ENCODE data around the gene SNTG2.

SNTG2 gene

GRCh38 chr2:953975-954686 is 3.5 kb downstream of the SNTG2 start:
- no peak for DNase-seq (ENCODE audit: low read depth)

- DNase-seq (ENCODE audit: low read depth), result no peak
Measured at GRCh38 chr2:954687-955000, 4.0 kb downstream of the SNTG2 start.

- DNase-seq (ENCODE audit: low read depth), result no peak
Measured at GRCh38 chr2:955829-956731, 5.4 kb downstream of the SNTG2 start.

- no peak for DNase-seq (ENCODE audit: low read depth)
Measured at GRCh38 chr2:959457-959856, 8.8 kb downstream of the SNTG2 start.

GRCh38 chr2:960061-960736 is 9.6 kb downstream of the SNTG2 start:
- DNase-seq (ENCODE audit: low read depth), result no peak

- DNase-seq (ENCODE audit: low read depth), result no peak
Measured at GRCh38 chr2:961786-962185, 11.1 kb downstream of the SNTG2 start.

- DNase-seq (ENCODE audit: low read depth), result no peak
Measured at GRCh38 chr2:963876-964275, 13.2 kb downstream of the SNTG2 start.

GRCh38 chr2:964562-964961 is 13.9 kb downstream of the SNTG2 start:
- DNase-seq (ENCODE audit: low read depth), result no peak

GRCh38 chr2:965640-966147 is 15.0 kb downstream of the SNTG2 start:
- DNase-seq (ENCODE audit: low read depth), result no peak

GRCh38 chr2:973129-973528 is 22.5 kb downstream of the SNTG2 start:
- DNase-seq (ENCODE audit: low read depth), result no peak

GRCh38 chr2:974054-974453 is 23.4 kb downstream of the SNTG2 start:
- DNase-seq (ENCODE audit: low read depth), result no peak

GRCh38 chr2:974502-974901 is 23.9 kb downstream of the SNTG2 start:
- no peak for DNase-seq (ENCODE audit: low read depth)

- DNase-seq (ENCODE audit: low read depth), result no peak
Measured at GRCh38 chr2:975095-975494, 24.4 kb downstream of the SNTG2 start.

- DNase-seq (ENCODE audit: low read depth), result no peak
Measured at GRCh38 chr2:979069-979928, 28.6 kb downstream of the SNTG2 start.

- DNase-seq (ENCODE audit: low read depth), result no peak
Measured at GRCh38 chr2:980176-980575, 29.5 kb downstream of the SNTG2 start.

- DNase-seq (ENCODE audit: low read depth), result no peak
Measured at GRCh38 chr2:981258-981657, 30.6 kb downstream of the SNTG2 start.

GRCh38 chr2:981759-982158 is 31.1 kb downstream of the SNTG2 start:
- DNase-seq (ENCODE audit: low read depth), result no peak

- DNase-seq (ENCODE audit: low read depth), result no peak
Measured at GRCh38 chr2:985317-985898, 34.8 kb downstream of the SNTG2 start.

GRCh38 chr2:987789-988188 is 37.1 kb downstream of the SNTG2 start:
- DNase-seq (ENCODE audit: low read depth), result no peak

GRCh38 chr2:989781-990467 is 39.3 kb downstream of the SNTG2 start:
- no peak for DNase-seq (ENCODE audit: low read depth)

- DNase-seq (ENCODE audit: low read depth), result no peak
Measured at GRCh38 chr2:990970-991369, 40.3 kb downstream of the SNTG2 start.

Measured in stimulated activated CD8-positive, alpha-beta memory T cell treated with anti-CD3 and anti-CD28 coated beads, Interleukin-7, amount 100 ng/mL, for 24 hours (primary cell).